Measurements from ENCODE around the gene ATE1.

ATE1 gene

DNA sequence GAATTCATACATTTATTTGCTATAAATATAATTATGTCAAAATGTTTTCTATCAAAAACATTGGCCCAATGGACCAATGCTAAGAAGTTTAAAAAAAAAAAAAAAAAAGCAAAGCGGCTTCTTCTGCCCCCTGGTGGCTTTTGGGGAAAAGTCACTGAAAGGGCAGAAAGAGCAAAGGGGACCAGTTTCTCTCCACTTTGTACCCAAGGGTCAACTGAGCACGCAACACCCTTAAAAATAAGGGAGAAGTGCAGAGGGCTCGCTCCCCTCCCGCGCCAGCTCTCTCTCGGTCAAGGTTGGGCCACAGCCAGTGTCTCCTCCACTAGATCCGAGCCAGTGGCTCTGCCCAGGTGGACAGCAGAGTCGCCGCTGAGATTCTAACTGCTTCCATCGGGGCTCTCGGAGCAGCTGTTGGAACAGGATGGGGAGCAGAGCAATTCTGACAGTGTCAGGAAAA, 193.2 kb downstream of the ATE1 start:
- no peaks in the 10 kb centered on the region for H3K36me3 ChIP-seq (ENCODE audit: control insufficient read depth, insufficient read depth, low read length)
- no peak overlapping the region for H3K9ac ChIP-seq (ENCODE audit: low read length)
- H3K4me3 ChIP-seq (ENCODE audit: low read length): no peak overlapping the region

DNA sequence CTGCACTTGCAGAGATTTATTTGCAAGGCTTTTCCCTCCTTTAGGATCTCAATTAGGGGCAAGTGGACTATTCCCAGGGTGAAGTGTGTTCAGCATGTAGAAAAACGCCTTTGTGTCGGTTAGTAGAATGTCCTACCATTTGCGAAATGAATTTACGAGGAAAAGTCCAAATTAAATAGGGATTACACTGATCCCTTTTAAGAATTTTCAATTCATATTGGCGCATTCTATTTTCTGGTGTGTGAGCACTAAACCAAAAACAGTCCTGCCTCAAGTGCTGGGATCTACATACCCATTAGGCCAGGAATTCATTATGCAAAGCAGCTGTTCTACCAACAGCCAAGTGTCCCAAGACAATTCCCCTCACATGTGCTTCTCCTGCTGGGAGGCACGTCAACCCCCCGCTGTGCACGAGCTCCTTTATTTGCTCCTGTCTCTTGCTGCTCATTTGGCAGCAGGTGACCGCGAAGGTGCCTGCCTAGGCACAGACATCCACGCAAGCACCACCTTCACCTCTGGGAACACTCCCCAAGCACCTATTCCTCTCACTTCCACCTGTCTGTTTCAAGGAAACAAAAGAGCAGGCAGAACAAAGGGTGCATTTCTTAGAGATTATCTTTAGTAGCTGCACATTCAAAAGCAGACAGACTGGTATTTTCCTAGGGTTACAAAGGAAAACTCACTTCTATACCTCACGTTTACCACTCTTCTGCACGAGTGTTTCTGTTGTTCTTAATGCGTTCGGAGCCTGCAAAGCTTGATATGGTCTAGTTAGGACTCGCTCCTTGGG, 195.0 kb downstream of the ATE1 start:
- Histone ChIP-seq H3K27ac (ENCODE audit: low read depth, low read length) (no peak overlapping the region), H3K9ac (ENCODE audit: low read length) (no peak overlapping the region), H3K36me3 (ENCODE audit: control insufficient read depth, insufficient read depth, low read length) (no peaks in the 10 kb centered on the region), H3K27me3 (ENCODE audit: control insufficient read depth, insufficient read depth, low read length) (no peaks in the 10 kb centered on the region), H3K4me1 (ENCODE audit: control insufficient read depth, insufficient read depth, low read length) (no peaks in the 10 kb centered on the region), H3K4me3 (ENCODE audit: low read length) (no peak overlapping the region)

More for the DNA sequence above, 193.2 kb downstream of the ATE1 start:
- Histone ChIP-seq H3K27ac (ENCODE audit: low read depth, low read length) (no peak overlapping the region), H3K27me3 (ENCODE audit: control insufficient read depth, insufficient read depth, low read length) (no peaks in the 10 kb centered on the region), H3K4me1 (ENCODE audit: control insufficient read depth, insufficient read depth, low read length) (no peaks in the 10 kb centered on the region)

DNA sequence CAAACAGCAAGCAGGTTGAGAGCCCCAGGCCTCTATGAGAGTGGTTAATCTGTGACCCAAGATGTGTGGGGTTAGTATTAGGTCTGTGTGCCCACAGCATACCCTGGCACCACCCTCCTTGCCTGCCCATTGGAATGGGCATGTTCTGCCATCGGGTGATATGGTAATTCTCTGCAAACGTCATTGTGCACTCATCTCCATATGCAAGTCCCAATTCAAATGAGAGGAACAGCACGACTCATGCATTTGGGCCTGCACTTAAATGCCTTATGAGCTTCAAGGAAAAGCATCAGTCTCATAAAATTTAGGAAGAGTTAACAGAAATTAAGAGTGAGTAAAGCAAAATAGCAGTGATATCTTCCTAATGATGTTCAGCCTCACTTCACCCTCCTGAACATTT, 195.7 kb downstream of the ATE1 start:
- no peaks in the 10 kb centered on the region for H3K4me1 ChIP-seq (ENCODE audit: control insufficient read depth, insufficient read depth, low read length)
- H3K4me3 ChIP-seq (ENCODE audit: low read length): no peak overlapping the region
- no peak overlapping the region for H3K27ac ChIP-seq (ENCODE audit: low read depth, low read length)
- H3K9ac ChIP-seq (ENCODE audit: low read length): no peak overlapping the region
- H3K36me3 ChIP-seq (ENCODE audit: control insufficient read depth, insufficient read depth, low read length): no peaks in the 10 kb centered on the region
- H3K27me3 ChIP-seq (ENCODE audit: control insufficient read depth, insufficient read depth, low read length): no peaks in the 10 kb centered on the region

DNA sequence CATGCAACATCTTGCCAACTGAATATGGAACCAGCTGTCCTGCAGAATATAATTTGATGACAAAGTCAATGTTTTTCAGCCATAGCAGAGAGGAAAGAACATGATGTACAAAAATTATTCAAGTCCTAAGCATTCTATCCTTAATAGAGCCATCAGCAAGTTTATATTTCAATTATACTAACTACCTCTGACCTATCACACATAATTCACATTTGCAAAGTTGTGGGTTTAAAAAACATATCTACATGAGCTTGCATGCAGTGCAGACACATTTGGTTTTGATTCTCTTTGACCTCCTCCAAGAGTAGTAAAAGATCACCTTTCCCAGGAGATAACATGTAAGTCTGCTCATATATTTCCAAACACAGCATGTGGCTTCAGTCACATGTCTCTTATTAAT, 203.5 kb downstream of the ATE1 start:
- H3K27ac ChIP-seq (ENCODE audit: low read depth, low read length): no peak overlapping the region
- H3K36me3 ChIP-seq (ENCODE audit: control insufficient read depth, insufficient read depth, low read length): no peaks in the 10 kb centered on the region
- H3K4me1 ChIP-seq (ENCODE audit: control insufficient read depth, insufficient read depth, low read length): no peaks in the 10 kb centered on the region
- H3K4me3 ChIP-seq (ENCODE audit: low read length): no peak overlapping the region
- H3K9ac ChIP-seq (ENCODE audit: low read length): no peak overlapping the region
- no peaks in the 10 kb centered on the region for H3K27me3 ChIP-seq (ENCODE audit: control insufficient read depth, insufficient read depth, low read length)

DNA sequence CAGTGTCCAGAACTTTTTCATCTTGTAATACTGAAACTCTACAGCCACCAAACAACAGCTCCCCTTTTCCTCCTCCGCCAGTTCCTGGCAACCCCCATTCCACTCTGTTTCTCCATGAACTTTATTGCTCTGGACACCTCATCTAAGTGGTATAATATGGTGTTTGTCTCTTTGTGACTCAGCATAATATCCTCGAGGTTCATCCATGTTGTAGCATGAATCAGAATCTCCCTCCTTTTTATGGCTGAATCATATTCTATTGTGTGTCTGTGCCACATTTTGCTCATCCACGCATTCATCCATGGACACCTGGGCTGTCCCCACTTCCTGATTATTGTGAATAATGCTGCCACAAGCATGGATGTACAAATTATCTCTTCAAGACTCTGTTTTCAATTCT, 205.2 kb downstream of the ATE1 start:
- H3K27me3 ChIP-seq (ENCODE audit: control insufficient read depth, insufficient read depth, low read length): no peaks in the 10 kb centered on the region

DNA sequence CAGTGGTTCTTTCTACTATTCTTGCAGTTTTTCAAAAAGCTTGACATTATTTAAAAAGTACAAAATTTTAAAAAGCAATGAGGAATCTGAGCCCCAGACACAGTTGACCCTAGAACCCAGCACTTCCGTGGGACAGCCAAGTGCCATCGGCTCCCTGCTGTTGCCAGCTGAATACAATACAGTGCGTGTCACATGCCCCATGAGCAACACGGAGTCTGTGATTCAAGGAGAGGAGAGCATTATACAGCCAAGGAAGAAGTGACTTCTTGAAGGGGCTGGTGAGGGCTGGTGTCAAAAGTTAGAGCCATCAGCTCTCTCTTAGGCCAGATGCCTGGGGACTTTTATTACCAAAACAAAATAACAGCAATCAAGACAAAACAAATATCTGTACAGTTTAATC, 206.6 kb downstream of the ATE1 start:
- H3K4me3 ChIP-seq (ENCODE audit: low read length): no peak overlapping the region
- no peaks in the 10 kb centered on the region for H3K36me3 ChIP-seq (ENCODE audit: control insufficient read depth, insufficient read depth, low read length)
- H3K27ac ChIP-seq (ENCODE audit: low read depth, low read length): no peak overlapping the region
- H3K9ac ChIP-seq (ENCODE audit: low read length): no peak overlapping the region
- no peaks in the 10 kb centered on the region for H3K27me3 ChIP-seq (ENCODE audit: control insufficient read depth, insufficient read depth, low read length)
- no peaks in the 10 kb centered on the region for H3K4me1 ChIP-seq (ENCODE audit: control insufficient read depth, insufficient read depth, low read length)

More for the DNA sequence above, 205.2 kb downstream of the ATE1 start:
- Histone ChIP-seq H3K9ac (ENCODE audit: low read length) (no peak overlapping the region), H3K4me3 (ENCODE audit: low read length) (no peak overlapping the region), H3K4me1 (ENCODE audit: control insufficient read depth, insufficient read depth, low read length) (no peaks in the 10 kb centered on the region), H3K36me3 (ENCODE audit: control insufficient read depth, insufficient read depth, low read length) (no peaks in the 10 kb centered on the region), H3K27ac (ENCODE audit: low read depth, low read length) (no peak overlapping the region)

DNA sequence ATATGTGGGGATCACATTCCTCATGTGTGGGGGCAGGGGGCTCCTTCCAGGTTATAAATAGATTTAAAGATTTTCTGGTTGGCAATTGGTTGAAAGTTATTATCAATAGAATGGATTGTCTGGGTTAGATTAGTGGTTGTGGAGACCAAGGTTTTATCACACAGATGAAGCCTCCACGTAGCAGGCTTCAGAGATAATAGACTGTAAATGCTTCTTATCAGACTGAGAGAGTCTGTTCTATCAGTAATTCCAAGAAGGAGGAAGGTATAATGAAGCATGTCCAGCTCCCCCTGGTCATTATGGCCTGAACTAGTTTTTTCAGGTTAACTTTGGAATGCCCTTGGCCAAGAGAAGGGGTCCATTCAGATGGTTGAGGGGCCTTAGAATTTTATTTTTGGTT, 211.9 kb downstream of the ATE1 start:
- Histone ChIP-seq H3K27me3 (ENCODE audit: control insufficient read depth, insufficient read depth, low read length) (no peaks in the 10 kb centered on the region), H3K4me1 (ENCODE audit: control insufficient read depth, insufficient read depth, low read length) (no peaks in the 10 kb centered on the region), H3K9ac (ENCODE audit: low read length) (no peak overlapping the region), H3K36me3 (ENCODE audit: control insufficient read depth, insufficient read depth, low read length) (no peaks in the 10 kb centered on the region), H3K27ac (ENCODE audit: low read depth, low read length) (no peak overlapping the region), H3K4me3 (ENCODE audit: low read length) (no peak overlapping the region)

DNA sequence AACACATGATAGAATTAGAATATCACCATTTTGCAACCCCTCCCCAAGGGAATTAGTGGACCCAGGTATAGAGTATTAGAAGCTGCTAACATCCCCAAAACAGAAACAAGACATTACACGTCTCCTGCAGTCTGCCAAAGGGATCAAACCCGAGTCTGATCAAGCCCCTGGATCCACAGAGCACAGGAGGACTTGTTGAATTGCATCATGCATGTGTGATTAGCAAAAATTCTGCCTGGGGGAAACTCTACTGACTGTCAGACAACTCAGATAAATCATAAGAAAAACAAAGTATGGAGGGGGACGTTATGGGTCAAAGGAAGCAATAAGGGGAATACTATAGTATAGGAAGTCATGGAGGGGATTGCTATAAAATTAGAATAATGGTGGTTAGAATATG, 212.8 kb downstream of the ATE1 start:
- Histone ChIP-seq H3K27me3 (ENCODE audit: control insufficient read depth, insufficient read depth, low read length) (no peaks in the 10 kb centered on the region), H3K27ac (ENCODE audit: low read depth, low read length) (no peak overlapping the region), H3K4me1 (ENCODE audit: control insufficient read depth, insufficient read depth, low read length) (no peaks in the 10 kb centered on the region), H3K36me3 (ENCODE audit: control insufficient read depth, insufficient read depth, low read length) (no peaks in the 10 kb centered on the region), H3K9ac (ENCODE audit: low read length) (no peak overlapping the region), H3K4me3 (ENCODE audit: low read length) (no peak overlapping the region)

DNA sequence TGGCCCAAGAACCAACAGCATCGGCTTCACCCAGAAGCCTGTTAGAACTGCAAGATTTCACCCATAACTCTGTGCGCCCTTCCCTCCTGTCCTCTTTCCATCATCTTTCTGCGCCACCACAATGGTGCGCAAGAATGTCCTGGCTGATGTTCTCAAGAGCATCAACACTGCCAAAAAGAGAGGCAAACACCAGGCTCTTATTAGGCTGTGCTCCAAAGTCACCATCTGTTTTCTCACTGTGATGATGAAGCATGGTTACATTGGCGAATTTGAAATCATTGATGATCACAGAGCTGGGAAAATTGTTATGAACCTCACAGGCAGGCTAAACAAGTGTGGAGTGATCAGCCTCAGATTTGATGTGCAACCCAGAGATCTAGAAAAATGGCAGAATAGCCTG, 214.3 kb downstream of the ATE1 start:
- Histone ChIP-seq H3K36me3 (ENCODE audit: control insufficient read depth, insufficient read depth, low read length) (no peaks in the 10 kb centered on the region), H3K27ac (ENCODE audit: low read depth, low read length) (no peak overlapping the region), H3K4me3 (ENCODE audit: low read length) (no peak overlapping the region), H3K9ac (ENCODE audit: low read length) (no peak overlapping the region), H3K4me1 (ENCODE audit: control insufficient read depth, insufficient read depth, low read length) (no peaks in the 10 kb centered on the region), H3K27me3 (ENCODE audit: control insufficient read depth, insufficient read depth, low read length) (no peaks in the 10 kb centered on the region)

DNA sequence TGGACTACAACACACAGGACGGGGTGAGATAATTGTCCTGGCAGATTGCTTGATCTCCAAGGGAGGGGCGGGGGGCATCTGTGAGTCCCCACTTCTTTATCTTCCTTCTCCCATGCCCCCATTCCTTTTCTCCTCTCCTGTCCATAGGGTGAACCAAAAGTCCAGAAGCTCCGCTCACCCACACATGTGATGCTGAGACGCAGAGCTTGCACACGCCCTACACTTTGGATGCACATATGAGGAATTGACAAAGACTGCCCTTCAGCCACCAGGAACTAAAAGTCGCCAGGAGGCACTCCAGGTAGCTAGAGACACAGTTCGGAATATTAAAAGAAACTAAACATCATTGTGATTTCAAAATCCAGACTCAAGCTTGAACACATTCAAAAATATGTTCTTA, 216.9 kb downstream of the ATE1 start:
- no peak overlapping the region for H3K9ac ChIP-seq (ENCODE audit: low read length)
- H3K27ac ChIP-seq (ENCODE audit: low read depth, low read length): no peak overlapping the region
- no peaks in the 10 kb centered on the region for H3K36me3 ChIP-seq (ENCODE audit: control insufficient read depth, insufficient read depth, low read length)
- no peaks in the 10 kb centered on the region for H3K4me1 ChIP-seq (ENCODE audit: control insufficient read depth, insufficient read depth, low read length)
- H3K4me3 ChIP-seq (ENCODE audit: low read length): no peak overlapping the region
- no peaks in the 10 kb centered on the region for H3K27me3 ChIP-seq (ENCODE audit: control insufficient read depth, insufficient read depth, low read length)

DNA sequence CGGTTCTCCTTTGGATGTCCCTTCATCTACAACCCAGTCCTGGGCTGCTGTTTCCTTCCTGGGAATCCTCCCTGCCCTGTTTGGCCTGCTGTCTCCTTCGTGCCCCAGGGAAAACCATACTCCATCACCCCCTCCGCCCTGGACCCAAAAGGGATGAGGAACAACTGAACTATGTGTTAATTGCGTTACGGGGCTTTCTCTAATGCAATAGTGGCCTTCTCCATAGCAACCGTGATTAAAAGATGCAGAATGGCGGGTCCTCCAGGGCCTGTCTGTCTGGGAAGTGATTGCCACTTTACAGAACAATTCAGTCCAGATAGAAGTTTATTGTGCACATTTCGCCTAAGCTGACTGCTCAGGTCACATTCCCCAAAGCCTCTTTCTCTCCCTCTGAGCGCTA, 217.6 kb downstream of the ATE1 start:
- Histone ChIP-seq H3K27ac (ENCODE audit: low read depth, low read length) (no peak overlapping the region), H3K4me1 (ENCODE audit: control insufficient read depth, insufficient read depth, low read length) (no peaks in the 10 kb centered on the region), H3K4me3 (ENCODE audit: low read length) (no peak overlapping the region), H3K27me3 (ENCODE audit: control insufficient read depth, insufficient read depth, low read length) (no peaks in the 10 kb centered on the region), H3K9ac (ENCODE audit: low read length) (no peak overlapping the region), H3K36me3 (ENCODE audit: control insufficient read depth, insufficient read depth, low read length) (no peaks in the 10 kb centered on the region)

DNA sequence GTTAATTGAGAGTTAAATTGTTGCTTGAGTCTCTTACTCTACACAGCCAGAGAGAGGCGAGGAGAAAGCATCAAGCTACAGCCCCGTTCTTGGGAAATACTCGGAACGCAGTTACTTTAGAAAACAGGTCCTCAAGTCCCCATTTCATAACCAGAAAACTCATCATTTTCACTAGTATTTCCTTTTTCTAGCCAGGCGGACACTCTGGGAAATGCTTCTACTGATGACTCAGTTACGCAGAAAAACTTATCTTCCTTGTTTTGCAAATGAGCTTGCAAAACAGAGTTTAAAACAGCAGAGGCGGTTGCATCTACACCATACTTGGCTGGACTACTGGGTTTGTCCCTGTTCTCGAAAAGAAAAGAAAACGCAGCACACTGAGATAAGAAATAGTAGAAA, 218.2 kb downstream of the ATE1 start:
- Histone ChIP-seq H3K36me3 (ENCODE audit: control insufficient read depth, insufficient read depth, low read length) (no peaks in the 10 kb centered on the region), H3K4me3 (ENCODE audit: low read length) (no peak overlapping the region), H3K4me1 (ENCODE audit: control insufficient read depth, insufficient read depth, low read length) (no peaks in the 10 kb centered on the region), H3K9ac (ENCODE audit: low read length) (no peak overlapping the region), H3K27me3 (ENCODE audit: control insufficient read depth, insufficient read depth, low read length) (no peaks in the 10 kb centered on the region), H3K27ac (ENCODE audit: low read depth, low read length) (no peak overlapping the region)

All from rectal smooth muscle tissue (tissue), 1 donor.